HG02885 (cell line): ENCODE results near the gene DPH3.

Experiments used
- ATAC-seq: cut with Tn5 transposase; IDR thresholded peaks from one replicate; pipeline ENCODE4 v1.9.1; 2021; ENCODE audit warnings: mild to moderate bottlenecking; ENCODE audit not compliant: unreplicated experiment, poor library complexity

The DPH3 gene

DNA sequence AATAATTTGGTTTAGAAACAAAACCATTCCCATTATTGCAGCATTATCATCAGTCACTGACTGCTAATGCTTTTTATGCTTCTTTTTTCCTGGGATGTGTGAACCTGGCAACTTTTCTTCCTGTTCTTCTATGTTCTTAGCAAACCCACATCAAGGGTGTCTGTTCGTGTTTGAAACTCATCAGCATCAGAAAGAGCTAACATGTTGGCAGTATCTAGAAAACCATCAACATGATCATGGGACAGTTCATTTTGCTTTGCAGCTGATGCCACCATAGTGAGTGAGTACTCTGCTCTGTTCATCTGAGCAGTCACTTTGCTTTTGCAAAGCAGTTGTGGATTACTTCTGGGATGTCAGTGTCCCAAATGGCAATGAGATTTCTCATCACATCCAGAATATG, 5.9 kb downstream of the DPH3 start:
- no peak for ATAC-seq

DNA sequence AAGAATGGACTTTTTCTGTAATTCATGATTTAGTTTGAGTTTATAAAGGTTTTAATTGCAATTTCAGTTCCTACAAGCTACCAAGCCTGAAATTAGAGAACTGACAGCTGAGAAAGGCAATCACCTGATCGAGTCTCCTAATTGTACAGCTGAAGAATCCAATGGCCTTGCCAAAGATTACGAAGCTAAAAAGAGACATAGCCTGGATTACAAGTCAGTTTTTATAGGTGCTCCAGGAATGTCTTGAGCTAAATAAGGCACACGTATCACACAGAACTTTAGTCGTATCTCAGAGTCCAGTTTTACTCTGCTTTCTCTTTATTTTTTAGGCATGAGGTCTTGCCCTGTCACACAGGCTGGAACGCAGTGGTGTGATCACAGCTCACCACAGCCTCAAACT, 6.6 kb downstream of the DPH3 start:
- ATAC-seq: no peak

DNA sequence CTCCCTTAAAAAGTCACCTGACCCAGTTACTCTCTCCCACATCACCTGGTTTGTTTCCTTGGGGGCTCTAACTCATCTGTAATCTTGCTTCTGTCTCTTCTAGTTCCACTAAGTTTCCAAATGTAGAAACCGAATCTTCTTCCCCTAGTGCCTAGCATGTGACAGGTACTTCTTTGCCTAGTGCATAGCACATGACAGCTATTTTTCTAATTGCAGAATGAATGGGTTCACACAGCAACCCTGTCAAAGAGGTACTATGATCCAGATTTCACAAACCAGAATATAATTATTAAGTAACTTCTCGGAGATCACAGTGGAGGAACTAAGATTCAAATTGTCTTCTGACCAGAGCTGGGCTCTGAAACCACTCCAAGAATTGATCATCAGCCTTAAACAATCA, 7.4 kb downstream of the DPH3 start:
- ATAC-seq: no peak

- ATAC-seq: no peak
Measured at GRCh38 chr3:16255726-16256125, 9.0 kb downstream of the DPH3 start.

GRCh38 chr3:16255326-16255725, 9.4 kb downstream of the DPH3 start:
- no peak for ATAC-seq

GRCh38 chr3:16254916-16255315, 9.8 kb downstream of the DPH3 start:
- ATAC-seq: no peak

DNA sequence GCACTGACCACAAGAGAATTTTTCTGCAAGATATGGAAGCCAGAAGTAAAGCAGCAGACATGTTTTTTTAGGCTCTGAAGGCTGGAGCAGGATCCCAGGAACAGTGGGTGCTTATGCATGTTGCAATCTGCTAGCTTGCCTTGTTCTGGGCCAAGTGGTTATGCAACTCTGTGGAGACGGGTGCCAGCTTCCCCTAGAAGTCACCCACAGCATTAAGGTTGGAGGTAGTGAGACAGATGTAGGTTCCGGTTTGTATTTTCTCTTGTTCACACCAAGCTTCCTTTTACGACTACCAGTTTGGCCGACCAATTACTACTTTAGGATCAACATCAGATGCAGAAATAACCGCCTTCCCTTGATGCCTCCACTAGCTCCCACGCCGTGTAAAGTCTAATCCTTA, 11.1 kb downstream of the DPH3 start:
- no peak for ATAC-seq

GRCh38 chr3:16252988-16253387, 11.8 kb downstream of the DPH3 start:
- no peak for ATAC-seq

GRCh38 chr3:16252243-16252978, 12.3 kb downstream of the DPH3 start:
- no peak for ATAC-seq

DNA sequence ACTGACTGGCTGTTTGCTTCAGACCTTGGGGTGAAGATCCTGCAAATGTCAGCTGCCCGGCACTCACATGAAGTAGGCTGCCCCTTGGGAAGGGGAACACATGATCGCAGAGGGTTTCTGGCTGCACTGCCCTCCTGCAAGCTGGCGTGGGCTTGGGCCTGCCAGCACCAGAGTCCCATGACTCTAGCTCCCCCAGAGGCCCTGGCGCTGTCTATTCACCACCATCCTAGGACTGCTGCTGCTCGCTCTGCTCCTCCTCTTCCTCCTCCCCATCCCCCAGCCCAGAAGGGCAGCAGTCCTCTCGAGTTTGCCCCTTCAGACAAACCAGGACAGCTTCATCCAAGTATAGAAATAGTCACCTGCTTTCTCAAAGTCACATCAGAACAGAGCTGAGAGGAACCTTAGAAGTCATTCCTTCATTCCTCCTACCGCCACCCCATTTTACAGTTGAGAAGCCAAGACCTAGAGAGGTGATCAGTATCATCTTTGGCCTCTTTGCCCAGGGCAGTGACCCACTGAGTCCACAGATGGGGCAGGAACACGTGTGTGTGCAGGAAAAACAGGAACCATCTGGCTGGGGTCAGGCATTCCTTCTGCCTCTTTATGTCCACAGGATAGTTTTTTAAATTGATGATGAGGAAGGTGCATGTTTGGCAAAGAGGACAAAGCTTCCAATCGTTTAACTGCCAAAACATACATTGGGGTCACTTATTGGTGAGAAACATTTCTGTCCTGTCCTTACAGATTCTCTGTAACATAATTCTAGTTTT, 13.2 kb downstream of the DPH3 start:
- no peak for ATAC-seq

DNA sequence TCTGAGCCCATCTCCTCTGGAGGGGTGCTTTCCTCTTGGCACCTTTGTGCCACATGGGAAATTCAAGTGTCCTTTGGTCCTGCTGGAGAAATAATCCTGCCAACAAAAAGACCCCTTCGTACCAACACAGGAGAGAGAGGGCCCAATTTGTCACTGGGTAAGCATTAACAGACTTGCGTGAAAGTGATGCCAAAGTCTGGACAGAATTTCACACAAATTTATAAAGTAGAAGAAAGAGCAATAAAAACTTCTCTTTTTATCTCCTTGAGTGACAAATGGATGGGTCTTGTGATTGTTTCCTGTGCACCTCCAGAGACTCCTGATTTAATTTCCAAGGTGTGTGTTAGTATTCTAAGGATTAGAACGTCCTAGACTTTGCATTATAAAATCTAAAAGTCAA, 14.9 kb downstream of the DPH3 start:
- ATAC-seq: no peak

- ATAC-seq: no peak
Measured at GRCh38 chr3:16249336-16249735, 15.4 kb downstream of the DPH3 start.

DNA sequence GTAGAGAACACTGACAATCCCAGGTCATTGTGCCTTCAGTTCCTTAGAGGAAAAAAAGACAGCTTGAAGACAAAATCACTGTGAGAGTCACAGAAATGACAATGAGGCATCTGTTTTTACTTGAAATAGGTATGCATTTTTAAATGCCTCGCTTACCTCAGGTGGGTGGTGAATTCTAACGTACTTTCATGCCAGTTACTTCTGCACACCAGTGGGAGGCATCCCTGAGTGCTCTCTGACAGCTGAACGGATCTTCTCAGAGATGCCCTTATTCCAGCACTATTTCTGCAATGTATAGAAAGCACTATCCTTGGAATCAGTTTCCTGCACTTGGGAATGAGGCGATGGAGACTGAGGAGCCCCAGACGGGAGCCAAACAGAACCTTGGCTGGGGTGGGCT, 16.2 kb downstream of the DPH3 start:
- ATAC-seq: no peak

GRCh38 chr3:16247282-16248061, 17.3 kb downstream of the DPH3 start:
- peak; percentile 85 for ATAC-seq

- ATAC-seq: no peak
Measured at GRCh38 chr3:16245609-16246008, 19.1 kb downstream of the DPH3 start.

GRCh38 chr3:16243706-16244490, 20.8 kb downstream of the DPH3 start:
- no peak for ATAC-seq

DNA sequence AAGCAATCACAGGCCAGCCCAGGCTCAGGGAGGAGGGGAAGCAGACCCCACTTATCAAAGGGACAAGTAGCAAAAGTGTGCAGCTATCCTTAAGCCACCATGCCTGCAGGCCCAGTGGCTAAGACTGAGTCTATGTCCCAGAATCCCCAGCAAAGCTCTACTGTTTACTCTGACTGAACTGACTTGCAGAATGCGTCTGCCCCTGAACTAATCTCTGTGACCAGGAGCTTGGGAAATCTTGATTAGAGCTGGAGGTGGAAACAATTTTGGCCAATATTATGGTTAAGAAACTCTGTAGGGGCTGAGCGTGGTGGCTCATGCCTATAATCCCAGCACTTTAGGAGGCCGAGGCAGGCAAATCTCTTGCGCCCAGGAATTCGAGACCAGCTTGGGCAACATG, 22.6 kb downstream of the DPH3 start:
- no peak for ATAC-seq

DNA sequence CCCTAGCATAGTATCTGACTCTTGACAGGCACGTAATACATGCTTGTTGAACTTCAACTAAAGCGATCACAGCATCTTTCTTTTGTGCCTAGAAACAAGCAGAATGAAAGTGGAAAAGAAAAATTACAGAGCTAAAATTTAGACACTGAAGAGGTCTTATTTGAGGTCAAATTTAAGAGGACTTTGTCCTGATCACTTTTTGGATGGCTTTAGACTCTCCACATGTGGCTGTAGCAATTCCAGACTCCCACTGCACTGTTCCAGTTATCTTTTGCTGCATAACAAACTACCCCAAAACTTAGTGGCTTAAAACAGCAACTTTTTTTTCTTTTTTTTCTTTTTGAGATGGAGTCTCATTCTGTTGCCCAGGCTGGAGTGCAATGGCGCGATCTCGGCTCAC, 23.5 kb downstream of the DPH3 start:
- ATAC-seq: no peak

GRCh38 chr3:16240229-16241023, 24.3 kb downstream of the DPH3 start:
- no peak for ATAC-seq

DNA sequence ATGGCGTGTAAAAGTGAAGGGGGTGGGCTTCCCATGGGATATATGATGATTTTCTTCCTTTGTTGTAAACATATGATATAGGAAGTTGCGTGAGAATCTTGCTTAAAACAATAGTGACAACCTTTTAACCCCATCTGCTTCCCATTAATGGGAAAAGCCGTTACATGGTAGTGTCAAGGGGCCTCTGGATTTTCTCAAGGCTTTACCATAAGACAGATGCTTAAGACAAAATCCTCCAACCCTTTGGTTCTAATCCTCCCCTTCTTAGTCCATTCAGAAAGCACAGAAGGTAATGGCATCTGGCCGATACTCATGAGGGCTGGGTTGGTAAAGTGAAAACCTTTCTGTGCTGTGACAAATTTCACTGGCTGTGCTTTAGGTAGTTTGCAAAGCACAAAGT, 25.0 kb downstream of the DPH3 start:
- no peak for ATAC-seq
